ENCODE results near the gene IL22RA2.

IL22RA2 gene

GRCh38 chr6:137105375-137105774 is 68.1 kb downstream of the IL22RA2 start:
- Mint-ChIP-seq H3K4me1 (peaks cover 6% of the 10 kb centered on the region), H3K27ac (no peak overlapping the region)

DNA sequence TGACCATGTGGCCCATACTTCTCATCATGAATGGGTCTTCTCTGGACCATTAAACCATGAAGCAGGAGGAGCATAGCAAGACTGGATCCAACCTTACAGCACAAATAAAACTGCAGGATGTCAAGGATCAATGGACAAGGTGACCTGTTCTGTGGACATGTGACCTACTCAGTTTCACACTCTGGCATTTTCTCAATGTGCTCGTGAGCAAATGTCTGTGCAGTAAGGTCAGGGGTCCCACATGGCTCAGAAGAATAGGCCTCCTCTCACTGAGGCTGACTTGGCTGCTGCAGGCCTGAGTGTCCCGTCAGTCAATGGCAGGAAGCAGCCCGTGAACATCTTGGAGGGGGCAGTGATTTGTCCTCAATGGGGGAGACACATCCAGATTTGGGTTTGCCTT is 68.5 kb downstream of the IL22RA2 start:
- H3K27ac Mint-ChIP-seq = no peak overlapping the region
- DNase-seq = no peak
- no peak overlapping the region for H3K4me3 Mint-ChIP-seq
- H3K36me3 Mint-ChIP-seq (ENCODE audit: low read depth) = no peaks in the 10 kb centered on the region
- H3K4me1 Mint-ChIP-seq = peaks cover 6% of the 10 kb centered on the region
- TF ChIP-seq, protein P1, sequence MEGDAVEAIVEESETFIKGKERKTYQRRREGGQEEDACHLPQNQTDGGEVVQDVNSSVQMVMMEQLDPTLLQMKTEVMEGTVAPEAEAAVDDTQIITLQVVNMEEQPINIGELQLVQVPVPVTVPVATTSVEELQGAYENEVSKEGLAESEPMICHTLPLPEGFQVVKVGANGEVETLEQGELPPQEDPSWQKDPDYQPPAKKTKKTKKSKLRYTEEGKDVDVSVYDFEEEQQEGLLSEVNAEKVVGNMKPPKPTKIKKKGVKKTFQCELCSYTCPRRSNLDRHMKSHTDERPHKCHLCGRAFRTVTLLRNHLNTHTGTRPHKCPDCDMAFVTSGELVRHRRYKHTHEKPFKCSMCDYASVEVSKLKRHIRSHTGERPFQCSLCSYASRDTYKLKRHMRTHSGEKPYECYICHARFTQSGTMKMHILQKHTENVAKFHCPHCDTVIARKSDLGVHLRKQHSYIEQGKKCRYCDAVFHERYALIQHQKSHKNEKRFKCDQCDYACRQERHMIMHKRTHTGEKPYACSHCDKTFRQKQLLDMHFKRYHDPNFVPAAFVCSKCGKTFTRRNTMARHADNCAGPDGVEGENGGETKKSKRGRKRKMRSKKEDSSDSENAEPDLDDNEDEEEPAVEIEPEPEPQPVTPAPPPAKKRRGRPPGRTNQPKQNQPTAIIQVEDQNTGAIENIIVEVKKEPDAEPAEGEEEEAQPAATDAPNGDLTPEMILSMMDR (IDR thresholded peaks at IDR 0.05) = no peak
- H3K27me3 Mint-ChIP-seq (ENCODE audit: low read depth, poor library complexity) = peaks cover 3% of the 10 kb centered on the region
- peaks cover 43% of the 10 kb centered on the region for H3K9me3 Mint-ChIP-seq

More at GRCh38 chr6:137105375-137105774, 68.1 kb downstream of the IL22RA2 start:
- Mint-ChIP-seq H3K9me3 (peaks cover 47% of the 10 kb centered on the region), H3K27me3 (ENCODE audit: low read depth, poor library complexity) (peaks cover 2% of the 10 kb centered on the region), H3K4me3 (no peak overlapping the region), H3K36me3 (ENCODE audit: low read depth) (no peaks in the 10 kb centered on the region)
- no peak for DNase-seq
- TF ChIP-seq, protein P1 (IDR thresholded peaks at IDR 0.05) = no peak

GRCh38 chr6:137102851-137103492 is 70.5 kb downstream of the IL22RA2 start:
- Mint-ChIP-seq H3K9me3 (peaks cover 36% of the 10 kb centered on the region), H3K36me3 (ENCODE audit: low read depth) (no peaks in the 10 kb centered on the region), H3K27me3 (ENCODE audit: low read depth, poor library complexity) (peaks cover 3% of the 10 kb centered on the region), H3K4me1 (peaks cover 6% of the 10 kb centered on the region), H3K27ac (no peak overlapping the region), H3K4me3 (no peak overlapping the region)
- TF ChIP-seq, protein P1 (IDR thresholded peaks at IDR 0.05) = no peak
- DNase-seq = no peak

DNA sequence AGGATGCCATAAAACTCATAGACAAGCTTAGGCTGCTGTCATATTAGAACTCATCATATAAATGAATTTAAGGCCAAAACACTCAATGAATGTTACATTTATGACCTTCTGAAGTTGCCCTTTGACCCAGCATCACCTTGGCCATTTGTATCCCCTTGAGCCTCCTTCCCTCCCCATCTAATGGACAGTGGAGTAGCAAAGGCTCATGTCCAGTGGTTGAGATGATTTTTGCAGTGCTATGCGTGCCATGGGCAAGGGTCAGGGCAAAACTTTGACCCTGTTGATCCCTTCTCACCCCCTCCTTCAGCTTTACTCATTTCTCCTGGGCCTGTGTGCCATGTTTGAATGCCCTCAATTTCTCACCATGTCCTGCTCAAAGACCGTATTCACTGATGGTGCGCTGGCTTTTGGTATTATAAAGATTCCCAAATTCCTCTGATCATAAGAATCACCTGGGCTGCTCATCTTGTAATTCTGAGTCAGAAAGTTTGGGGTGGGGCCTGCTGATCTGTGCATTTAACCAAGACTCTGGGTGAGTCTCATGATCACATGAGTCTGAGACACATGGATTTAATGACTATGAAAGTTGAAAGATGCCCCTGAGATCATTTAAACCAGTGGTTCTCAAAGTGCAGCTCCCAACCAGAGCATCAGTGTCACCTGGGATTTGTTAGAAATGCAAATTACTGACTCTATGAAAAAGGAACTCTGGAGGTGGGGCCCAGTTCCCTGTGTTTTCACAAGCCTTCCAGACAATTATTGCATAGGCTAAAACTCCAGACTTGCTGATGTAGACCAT is 71.2 kb downstream of the IL22RA2 start:
- peaks cover 6% of the 10 kb centered on the region for H3K4me1 Mint-ChIP-seq
- no peak for DNase-seq
- peaks cover 29% of the 10 kb centered on the region for H3K9me3 Mint-ChIP-seq
- H3K36me3 Mint-ChIP-seq (ENCODE audit: low read depth) = no peaks in the 10 kb centered on the region
- TF ChIP-seq, protein P1 (IDR thresholded peaks at IDR 0.05) = no peak
- H3K27ac Mint-ChIP-seq = peak overlapping the region; percentile 46
- H3K27me3 Mint-ChIP-seq (ENCODE audit: low read depth, poor library complexity) = peaks cover 3% of the 10 kb centered on the region
- no peak overlapping the region for H3K4me3 Mint-ChIP-seq

GRCh38 chr6:137099689-137100403 is 73.6 kb downstream of the IL22RA2 start:
- Mint-ChIP-seq H3K27me3 (ENCODE audit: low read depth, poor library complexity) (peaks cover 3% of the 10 kb centered on the region), H3K4me1 (peaks cover 8% of the 10 kb centered on the region), H3K36me3 (ENCODE audit: low read depth) (no peaks in the 10 kb centered on the region), H3K4me3 (no peak overlapping the region), H3K9me3 (peaks cover 22% of the 10 kb centered on the region), H3K27ac (no peak overlapping the region)
- TF ChIP-seq, protein P1 (IDR thresholded peaks at IDR 0.05) = no peak
- DNase-seq = no peak

All from nephron progenitor cell (in vitro differentiated cells).